IPS-11a (cell line): ENCODE data around the gene LRIG1.

ENCODE experiments used
- H3K4me3 ChIP-seq: one replicate; pipeline ENCODE4 v1.5.1; 2013; ENCODE audit warnings: low read depth, low read length, control low read depth

Gene LRIG1

DNA sequence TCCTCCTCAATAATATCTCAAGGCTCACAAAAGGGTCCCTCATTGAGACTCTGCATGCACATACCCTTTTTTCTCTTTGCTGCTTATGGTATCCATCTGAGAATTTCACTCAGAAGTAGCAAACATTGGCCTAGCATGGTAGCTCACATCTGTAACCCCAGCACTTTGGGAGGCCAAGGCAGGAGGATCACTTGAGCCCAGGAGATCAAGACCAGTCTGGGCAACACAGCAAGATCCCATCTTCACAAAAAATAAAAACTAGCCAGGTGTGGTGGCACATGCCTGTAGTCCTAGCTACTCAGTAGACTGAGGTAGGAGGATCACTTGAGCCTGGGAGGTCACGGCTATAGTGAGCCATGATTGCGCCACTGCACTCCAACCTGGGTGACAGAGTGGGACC, 11.7 kb downstream of the LRIG1 start:
- no peak overlapping the region for H3K4me3 ChIP-seq

- H3K4me3 ChIP-seq = no peak overlapping the region
These were observed 12.3 kb downstream of the LRIG1 start for GRCh38 chr3:66488492-66488891.

DNA sequence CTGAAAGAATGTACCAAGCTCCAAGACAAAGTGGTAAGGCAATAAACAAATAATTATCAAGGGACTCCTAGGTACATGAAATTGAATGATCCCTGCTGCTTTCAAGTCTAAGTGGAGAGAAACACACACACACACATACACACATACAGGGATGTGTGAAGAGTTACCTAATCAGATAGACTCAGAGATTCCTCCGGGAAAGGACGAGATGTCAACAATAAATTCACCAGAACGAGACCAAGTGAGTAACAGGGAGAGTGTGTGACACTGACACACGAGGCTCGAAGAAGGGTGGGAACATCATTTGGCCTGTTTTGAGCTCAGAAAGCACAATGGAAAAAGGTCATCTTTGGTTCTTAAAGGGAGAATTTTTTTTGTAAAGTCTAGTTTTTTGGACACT, 13.4 kb downstream of the LRIG1 start:
- no peak overlapping the region for H3K4me3 ChIP-seq

DNA sequence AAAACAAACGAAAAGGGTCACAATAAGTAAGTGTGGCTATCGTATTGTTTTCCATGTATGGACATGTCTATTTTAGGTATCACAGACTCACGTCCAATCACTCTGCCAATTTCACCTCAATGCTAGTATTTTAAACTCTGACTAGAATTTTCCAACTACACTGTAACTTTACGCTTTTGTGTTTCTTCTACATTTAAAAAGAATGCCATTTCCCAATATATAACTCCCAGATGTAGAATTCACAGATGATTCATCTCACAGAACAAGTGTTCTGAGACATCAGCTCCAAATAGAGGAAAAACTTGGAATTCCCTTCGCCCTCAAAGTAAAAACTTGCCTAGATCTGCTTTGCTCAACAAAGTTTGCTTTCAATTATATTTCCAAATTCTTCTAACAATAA, 14.2 kb downstream of the LRIG1 start:
- no peak overlapping the region for H3K4me3 ChIP-seq

GRCh38 chr3:66486202-66486601, 14.6 kb downstream of the LRIG1 start:
- no peak overlapping the region for H3K4me3 ChIP-seq

GRCh38 chr3:66485291-66485968, 15.4 kb downstream of the LRIG1 start:
- no peak overlapping the region for H3K4me3 ChIP-seq

- H3K4me3 ChIP-seq = no peak overlapping the region
These were observed 16.5 kb downstream of the LRIG1 start for GRCh38 chr3:66484106-66484844.

DNA sequence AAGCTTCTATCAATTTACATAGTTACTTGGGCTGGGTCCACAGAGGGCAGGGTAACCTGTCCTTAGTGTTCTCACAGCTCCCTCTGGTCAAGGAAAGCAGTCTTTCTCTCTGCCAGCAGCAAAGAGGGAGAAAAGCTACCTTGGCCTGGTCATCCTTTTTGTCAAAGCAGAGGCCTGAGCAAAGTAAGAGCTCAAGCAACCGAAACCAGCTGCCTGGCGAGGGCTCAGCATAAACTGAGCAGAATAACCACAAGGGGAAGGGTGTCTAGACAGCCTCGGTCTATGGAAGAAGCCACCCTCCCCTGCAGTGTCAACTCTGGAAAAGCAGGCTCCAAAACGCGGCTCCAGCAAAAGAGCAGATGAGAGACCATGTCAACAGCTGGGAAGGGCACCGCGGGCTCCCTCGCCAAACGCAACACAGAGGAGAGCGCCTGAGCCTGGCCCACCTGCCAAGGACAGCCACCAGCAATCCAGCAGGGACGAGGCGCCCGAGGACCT, 17.4 kb downstream of the LRIG1 start:
- H3K4me3 ChIP-seq = no peak overlapping the region

DNA sequence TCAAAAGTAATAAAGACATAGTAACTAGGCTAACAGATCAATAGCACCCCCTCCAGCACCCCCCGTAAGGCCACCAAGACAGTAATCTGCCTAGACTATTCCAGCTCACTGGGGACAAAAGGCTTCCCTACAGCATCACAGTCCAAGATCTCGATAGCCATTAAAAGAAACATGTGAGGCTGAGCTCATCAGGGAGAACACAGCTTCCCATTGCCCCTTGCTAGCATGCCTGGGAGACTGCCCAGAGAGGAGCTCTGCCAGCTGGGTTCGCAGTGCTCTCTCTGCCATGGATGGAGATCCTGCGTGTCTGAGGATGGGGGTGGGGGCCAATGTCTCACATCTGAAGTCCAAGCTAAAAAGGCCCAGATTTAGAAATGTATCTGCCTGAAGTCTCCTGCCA, 17.8 kb downstream of the LRIG1 start:
- H3K4me3 ChIP-seq = no peak overlapping the region

- no peak overlapping the region for H3K4me3 ChIP-seq
These were observed 18.8 kb downstream of the LRIG1 start for GRCh38 chr3:66482018-66482404.

GRCh38 chr3:66481071-66482017, 19.5 kb downstream of the LRIG1 start:
- H3K4me3 ChIP-seq = no peak overlapping the region

- H3K4me3 ChIP-seq = no peak overlapping the region
These were observed 20.2 kb downstream of the LRIG1 start for GRCh38 chr3:66480666-66481065.

DNA sequence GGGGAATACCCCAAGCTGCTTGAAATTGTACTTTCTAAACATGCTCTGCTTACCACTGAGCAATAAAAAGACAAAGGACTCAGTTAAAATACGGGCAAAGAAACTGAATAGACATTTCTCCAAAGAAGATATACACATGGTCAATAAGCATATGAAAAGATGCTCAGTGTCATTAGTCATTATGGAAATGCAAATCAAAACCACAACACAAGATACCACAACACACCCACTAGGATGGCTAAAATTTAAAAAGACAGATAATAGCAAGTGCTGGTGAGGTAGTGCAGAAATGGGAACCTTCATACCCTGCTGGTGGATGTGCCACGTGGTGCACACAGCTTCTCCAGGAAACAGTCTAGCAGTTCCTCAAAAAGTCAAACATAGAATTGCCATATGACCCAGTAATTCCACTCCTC, 21.3 kb downstream of the LRIG1 start:
- no peak overlapping the region for H3K4me3 ChIP-seq

DNA sequence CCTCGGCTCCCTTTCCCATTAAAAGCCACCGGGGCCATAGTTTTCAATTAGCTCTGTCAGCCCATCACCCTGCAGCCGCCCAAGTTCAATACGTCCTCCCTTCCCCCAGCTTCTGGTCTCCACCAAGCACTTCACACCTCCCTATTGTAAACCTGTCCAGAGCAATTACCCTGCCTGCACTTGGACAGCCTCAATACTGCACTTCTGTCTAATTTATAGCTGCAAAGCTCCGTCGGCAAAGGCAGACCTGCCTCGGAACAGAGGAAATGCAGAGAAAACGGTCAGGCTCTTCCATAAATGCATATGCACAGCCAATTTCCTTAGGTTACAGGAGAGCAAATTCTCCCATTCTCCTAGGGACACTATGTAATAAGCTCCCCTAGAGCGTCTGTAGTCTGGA, 21.9 kb downstream of the LRIG1 start:
- no peak overlapping the region for H3K4me3 ChIP-seq

DNA sequence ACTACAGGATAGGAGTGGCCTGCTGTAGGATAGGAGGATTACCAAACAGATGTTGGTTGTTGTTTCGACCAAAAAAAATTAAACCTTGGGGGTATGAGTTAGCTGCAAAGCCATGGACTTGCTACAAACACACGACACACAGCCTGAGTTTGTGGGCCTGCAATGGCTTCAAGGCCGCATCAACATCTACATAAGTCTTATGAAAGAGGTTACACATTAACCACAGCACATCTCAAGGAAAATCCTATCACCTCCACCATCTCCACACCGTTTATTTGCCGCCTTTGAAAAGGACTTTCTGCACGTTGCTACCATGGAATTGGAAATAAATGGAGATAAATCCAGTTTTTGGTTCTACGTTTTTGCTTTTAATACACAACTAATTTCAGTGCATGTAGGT, 23.0 kb downstream of the LRIG1 start:
- no peak overlapping the region for H3K4me3 ChIP-seq

DNA sequence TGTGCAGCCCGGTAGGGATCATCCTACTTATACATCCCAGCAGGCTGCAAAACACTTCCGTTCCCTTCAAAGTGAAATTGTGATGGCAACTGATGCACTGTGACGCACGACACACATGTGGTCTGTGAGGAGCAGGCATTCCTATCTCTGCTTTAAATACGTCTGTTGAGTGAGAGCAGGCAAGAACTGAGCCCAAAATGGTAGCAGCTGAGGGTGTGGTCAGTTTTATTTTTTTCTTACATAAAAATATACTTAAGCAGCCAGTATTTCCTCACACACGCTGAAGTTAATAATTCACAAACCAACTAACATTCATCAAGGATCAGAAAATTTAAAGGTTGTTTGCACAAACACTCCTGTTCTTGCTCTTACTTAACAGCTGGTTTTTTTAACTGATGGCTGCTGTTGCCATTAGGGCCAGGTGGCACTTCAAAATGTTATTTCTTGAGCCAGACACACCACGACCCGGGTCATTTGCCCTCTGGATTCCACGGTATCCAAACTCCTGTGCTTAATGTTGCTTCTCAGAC, 23.9 kb downstream of the LRIG1 start:
- H3K4me3 ChIP-seq = no peak overlapping the region

DNA sequence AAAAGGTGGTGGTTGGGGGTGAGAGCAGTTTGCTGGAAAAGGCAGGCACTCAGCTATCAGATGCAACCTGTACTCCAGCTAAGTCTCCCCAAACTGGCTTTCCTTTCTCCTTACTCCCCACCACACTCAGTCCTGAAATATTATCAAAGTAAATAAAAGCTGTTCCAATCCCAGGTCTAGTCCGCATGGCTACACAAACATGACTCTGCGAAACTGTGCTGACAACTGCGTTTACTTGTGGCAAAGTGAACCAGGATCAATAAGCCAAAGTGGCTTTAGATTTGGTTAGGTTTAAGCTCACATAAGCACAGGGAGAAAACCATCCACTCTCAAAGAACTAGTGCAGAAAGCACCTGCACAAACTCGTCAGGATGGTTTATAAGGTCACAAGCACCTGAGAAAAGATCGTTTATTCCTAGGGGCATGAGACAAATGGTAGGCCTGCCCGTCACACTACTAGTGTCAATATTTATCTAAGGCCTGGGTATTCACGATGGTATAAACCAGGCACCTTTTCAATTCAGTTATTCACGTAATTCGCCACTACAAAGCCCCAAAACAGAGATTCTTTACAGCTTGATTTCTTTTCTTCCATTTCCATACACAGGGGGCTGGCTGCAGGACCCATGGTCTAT, 25.3 kb downstream of the LRIG1 start:
- no peak overlapping the region for H3K4me3 ChIP-seq

DNA sequence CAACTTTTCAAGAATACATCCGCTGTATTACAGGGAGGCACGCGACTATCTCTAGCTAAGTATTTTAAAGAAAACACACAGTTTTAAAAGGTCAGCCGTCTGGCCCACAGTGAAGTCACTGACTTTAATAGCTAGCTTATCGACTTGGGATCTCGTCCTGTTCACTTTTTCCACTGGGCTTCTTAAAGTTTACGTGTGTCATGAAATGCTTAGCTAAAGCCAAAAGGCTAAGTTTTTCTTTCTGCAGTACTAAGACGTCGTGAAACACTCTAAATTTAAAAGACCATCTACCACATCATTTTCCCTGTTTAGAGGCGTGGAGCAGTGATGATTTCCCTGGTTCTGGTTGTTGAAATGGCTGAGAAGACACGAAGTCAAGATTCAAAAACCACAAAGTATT, 27.1 kb downstream of the LRIG1 start:
- H3K4me3 ChIP-seq = no peak overlapping the region

DNA sequence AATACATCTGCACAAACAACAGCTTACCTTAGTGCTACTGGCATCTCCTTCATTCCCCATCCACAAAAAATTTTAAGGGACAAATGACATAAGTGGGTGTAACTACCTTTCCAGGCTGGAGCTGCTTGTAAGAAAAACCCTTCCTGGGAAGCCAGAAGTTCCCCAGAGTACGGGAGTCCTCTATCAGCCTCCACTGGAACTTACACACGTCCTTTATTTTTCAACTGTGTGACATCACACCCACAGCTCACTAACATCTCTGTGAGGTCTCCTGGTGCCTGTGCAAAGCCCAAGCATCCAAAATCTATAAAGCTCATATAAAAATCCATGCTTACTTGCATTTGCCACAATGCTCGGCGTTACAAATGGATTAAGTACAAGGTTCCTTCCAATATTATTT, 27.6 kb downstream of the LRIG1 start:
- H3K4me3 ChIP-seq = no peak overlapping the region

- H3K4me3 ChIP-seq = no peak overlapping the region
These were observed 28.3 kb downstream of the LRIG1 start for GRCh38 chr3:66472313-66473134.
